K562 (cell line): Measurements from ENCODE around the gene CHRM4. TPM values are rescaled to one million over a fixed set of nuclear protein-coding genes. Genes with fewer than 3 reads are reported as not detected.
A peak's percentile ranks its signal among the peaks of the same experiment; 100 is the strongest.

ENCODE experiments used
- ATAC-seq: fragments of 200-7000 bp; cut with Tn5 transposase; 3 replicates; pipeline ENCODE4 v1.9.1; 2020; ENCODE audit warnings: moderate library complexity
- BruUV-seq: library from RNA; stranded (reverse); fragments of 400-500 nt; replicated peaks from 2 replicates; lab custom pipeline; 2021; lab: Mats Ljungman, UMichigan
- CTCF ChIA-PET: fragments of 300-600 bp; formaldehyde crosslinking; extraction: SDS; loops from one replicate; lab custom pipeline; 2021; ENCODE audit warnings: low intra/inter-chr PET ratio; lab: Yijun Ruan, JAX
- POLR2A ChIA-PET: fragments of 300-600, 350-650 bp; sonication (Branson Sonifier 250); formaldehyde crosslinking; extraction: SDS; loops from one replicate; lab custom pipeline; 2021; ENCODE audit warnings: antibody characterized with exemption, inconsistent platforms; lab: Yijun Ruan, JAX
- DNase-seq, 4 experiments: peaks; one replicate each; pipeline versions ENCODE4 v3.0.0 to v3.0.0-alpha.2; 2011 to 2018; ENCODE audit warnings: low spot score in 3 of 4, mixed read lengths in 3 of 4; ENCODE audit errors: extremely low read depth in 1 of 4
- FAIRE-seq: peaks from 2 replicates; lab custom pipeline; 2011; peaks lifted over from hg19 to GRCh38; lab: Jason Lieb, UNC
- H2AFZ ChIP-seq: 2 replicates; pipeline ENCODE4 v1.6.0; 2011; ENCODE audit warnings: low read depth, low read length, control low read depth, inconsistent platforms
- H3K27ac ChIP-seq: fragments of 200-600 bp; 3 replicates; pipeline ENCODE4 v1.8.0; 2011; ENCODE audit warnings: low read depth, mild to moderate bottlenecking, control low read depth, inconsistent platforms, low read length, moderate library complexity, mixed read lengths; ENCODE audit errors: extremely low read depth
- H3K27me3 ChIP-seq, 2 experiments: fragments of 300-600 bp in 1 of 2; 2 replicates in 1 of 2; 3 replicates in 1 of 2; pipeline versions ENCODE4 v1.6.0 to v1.8.0; 2011; ENCODE audit warnings: inconsistent platforms in 2 of 2, low read length in 2 of 2, mild to moderate bottlenecking in 1 of 2, mixed read lengths in 1 of 2, moderate library complexity in 1 of 2; ENCODE audit not compliant: control insufficient read depth in 2 of 2, insufficient read depth in 2 of 2
- H3K36me3 ChIP-seq: fragments of 300-600 bp; 3 replicates; pipeline ENCODE4 v1.8.0; 2011; ENCODE audit warnings: mild to moderate bottlenecking, low read length, inconsistent platforms; ENCODE audit not compliant: control insufficient read depth, insufficient read depth
- H3K4me1 ChIP-seq, 2 experiments: fragments of 200-600 bp in 1 of 2; replicated peaks in 1 of 2; 2 replicates in 1 of 2; 3 replicates in 1 of 2; pipeline versions ENCODE4 v1.5.1 to v1.8.0; 2011; ENCODE audit warnings: inconsistent platforms in 2 of 2, low read length in 2 of 2, mild to moderate bottlenecking in 1 of 2, mixed read lengths in 1 of 2, moderate library complexity in 1 of 2; ENCODE audit not compliant: control insufficient read depth in 2 of 2, insufficient read depth in 2 of 2
- H3K4me2 ChIP-seq: 2 replicates; pipeline ENCODE4 v1.6.1; 2011; ENCODE audit warnings: low read length, control low read depth, inconsistent platforms, mixed read lengths; ENCODE audit not compliant: insufficient read depth
- H3K4me3 ChIP-seq: fragments of 200-600 bp; sonication (generic), shearing (Covaris generic); 2 replicates; pipeline ENCODE4 v1.5.1; 2016; ENCODE audit warnings: control low read depth, inconsistent platforms
- H3K79me2 ChIP-seq: fragments of 200-600 bp; 3 replicates; pipeline ENCODE4 v1.8.0; 2011; ENCODE audit warnings: low read length, inconsistent platforms; ENCODE audit not compliant: control insufficient read depth, insufficient read depth
- H3K9ac ChIP-seq, 2 experiments: 2 replicates each; pipeline versions ENCODE4 v1.6.0 to v1.6.1; 2011; ENCODE audit warnings: low read depth in 2 of 2, low read length in 2 of 2, control low read depth in 1 of 2, inconsistent platforms in 1 of 2, mild to moderate bottlenecking in 1 of 2, mixed read lengths in 1 of 2; ENCODE audit not compliant: insufficient read depth in 1 of 2
- H3K9me1 ChIP-seq: one replicate; pipeline ENCODE4 v1.6.0; 2011; ENCODE audit warnings: inconsistent platforms, mild to moderate bottlenecking, low read length, moderate library complexity; ENCODE audit not compliant: control insufficient read depth, insufficient read depth
- H3K9me3 ChIP-seq: replicated peaks from 2 replicates; pipeline ENCODE4 v1.5.1; 2011; ENCODE audit warnings: low read depth, low read length, inconsistent platforms; ENCODE audit not compliant: control insufficient read depth, insufficient read depth
- H4K20me1 ChIP-seq: replicated peaks from 2 replicates; pipeline ENCODE4 v1.6.1; 2011; ENCODE audit warnings: low read length, inconsistent platforms, mixed read lengths; ENCODE audit not compliant: control insufficient read depth, insufficient read depth
- BRD4 ChIP-seq: fragments of 200-600 bp; sonication (generic); IDR thresholded peaks from 2 replicates; pipeline ENCODE4 v1.6.1; 2017; ENCODE audit warnings: inconsistent platforms
- FOXA3 ChIP-seq, 2 experiments: fragments of 450-650 bp in 1 of 2; sonication (generic) in 1 of 2; formaldehyde crosslinking; IDR thresholded peaks in 1 of 2; conservative IDR thresholded peaks in 1 of 2; 2 replicates each; pipeline versions ENCODE4 v1.4.0 to v1.8.0; 2020 to 2022; ENCODE audit warnings: mild to moderate bottlenecking in 2 of 2, missing genetic modification reagents in 1 of 2
- TFE3 ChIP-seq: fragments of 450-650 bp; formaldehyde crosslinking; IDR thresholded peaks from 2 replicates; pipeline ENCODE4 v1.4.0; 2020; ENCODE audit warnings: mild to moderate bottlenecking, mixed read lengths
- YY1 ChIP-seq, 3 experiments: IDR thresholded peaks; 2 replicates each; pipeline ENCODE4 v1.6.1; 2011; ENCODE audit warnings: low read length in 2 of 3, mild to moderate bottlenecking in 2 of 3, moderate library complexity in 2 of 3, borderline replicate concordance in 1 of 3, control low read depth in 1 of 3, low read depth in 1 of 3; ENCODE audit not compliant: insufficient read depth in 3 of 3, insufficient replicate concordance in 2 of 3, control insufficient read depth in 1 of 3, insufficient read length in 1 of 3; ENCODE audit errors: extremely low read depth in 1 of 3
- ZNF143 ChIP-seq: sonication (generic); formaldehyde crosslinking; IDR thresholded peaks from 2 replicates; pipeline ENCODE4 v1.9.0; 2022; ENCODE audit warnings: mild to moderate bottlenecking, missing genetic modification reagents
- ZNF316 ChIP-seq: fragments of 450-650 bp; IDR thresholded peaks from 2 replicates; pipeline ENCODE4 v1.6.1; 2016
- WGBS: fragments of 100-300 bp; shearing (Covaris generic); methylation state at CpG from one replicate; pipeline ENCODE4 v1.1.6; 2016; ENCODE audit warnings: low coverage, mixed read lengths; ENCODE audit not compliant: insufficient coverage; ENCODE audit errors: missing lambda C conversion rate; 5-methylcytosine and 5-hydroxymethylcytosine counted together
- in situ Hi-C: fragments of 300-500 bp; cut with MboI; formaldehyde crosslinking; loops from 4 replicates; pipeline ENCODE4 v1.15.0; 2018; ENCODE audit warnings: inconsistent platforms, mixed read lengths
- intact Hi-C: fragments of 100-400 bp; cut with micrococcal nuclease; formaldehyde crosslinking; loops from 2 replicates; pipeline ENCODE4 v1.14.2; 2022
- polyA plus RNA-seq, 8 experiments: library from polyadenylated mRNA; depleted of rRNA in 4 of 8; stranded (reverse) in 5 of 8; unstranded in 3 of 8; fragments of >200 nt; fragmentation: Nextera tagmentation in 2 of 8; fragmentation: Illumina TruSeq in 1 of 8; extraction: Ambion mirVana in 2 of 8; extraction: Trizol in 1 of 8; gene quantifications; 2 replicates each; pipeline versions ENCODE4 v1.2.1 to v1.2.3, GENCODE V29; 2011 to 2014; ENCODE audit warnings: inconsistent platforms in 1 of 8, missing spikeins in 1 of 8
- total RNA-seq, 7 experiments: library from RNA; depleted of rRNA in 6 of 7; stranded (reverse); fragments of >200 nt in 6 of 7; fragmentation: Illumina TruSeq in 2 of 7; extraction: Trizol in 2 of 7; gene quantifications; 2 replicates each; pipeline versions ENCODE4 v1.2.1 to v1.2.3, GENCODE V29; 2011 to 2021; ENCODE audit warnings: low replicate concordance in 1 of 7

CHRM4 gene
- total and polyA plus RNA-seq, 9 of the 15 experiments (the other 6 are each of a cell fraction or from before 2014, with no cell fraction given) = 0.22 to 1.3 (median 0.40) TPM; not detected in 2

GRCh38 chr11:46402957-46403902 lies 11.7 kb upstream of the CHRM4 start:
- BruUV-seq = no TSS peak
- Histone ChIP-seq H3K27ac (no peak overlapping the region), H3K4me3 (no peak overlapping the region), H3K36me3 (peaks cover 21% of the 10 kb centered on the region; the same call in 2 of the 3 replicates), H3K27me3 (no peaks in the 10 kb centered on the region), H3K4me2 (no peak overlapping the region), H3K9me3 (no peaks in the 10 kb centered on the region), H3K4me1 (no peaks in the 10 kb centered on the region), H4K20me1 (no peaks in the 10 kb centered on the region; the same call in 1 of the 2 replicates), H3K79me2 (no peaks in the 10 kb centered on the region), H3K9me1 (no peaks in the 10 kb centered on the region), H3K9ac (peak overlapping the region in 1 of 2 experiments; percentile 74; a peak in 1 of 4 replicates), H2AFZ (no peak overlapping the region)
- ATAC-seq (no peak), FAIRE-seq (no peak), DNase-seq (no peak)
- in situ Hi-C loops (no loop called here), intact Hi-C loops (no loop called here)
- ChIA-PET CTCF (no interaction called here), POLR2A (interaction anchor here (0.6 to 0.8 kb wide), 2 partner anchors 14 to 140 kb away, joined by 3 read pairs; no protein-coding TSS in a partner anchor)
- WGBS = 78% methylated on average over 6 of the region's 6 CpGs
- no peak for TF ChIP-seq BRD4
- TF ChIP-seq ZNF316 = peak; percentile 46; the same call in 1 of the 2 replicates
- TF ChIP-seq FOXA3 (CRISPR knock-in tag; conservative IDR thresholded peaks at IDR 0.05 in 1 of 2, IDR thresholded peaks at IDR 0.05 in 1 of 2) = no peak
- TF ChIP-seq YY1 (IDR thresholded peaks at IDR 0.05; ENCODE audit: borderline replicate concordance in 1 of 3, control insufficient read depth in 1 of 3, extremely low read depth in 1 of 3, insufficient read depth in 3 of 3, insufficient read length in 1 of 3, insufficient replicate concordance in 2 of 3, low read depth in 1 of 3, low read length in 2 of 3) = no peak
- TF ChIP-seq ZNF143 (CRISPR knock-in tag) = no peak
- TF ChIP-seq TFE3 = no peak
